Jurkat, Clone E6-1 (cell line): ENCODE results near the gene POLD1.
"Not testable (repeated sequence)": the region's sequence is repeated elsewhere in the genome, so short reads cannot be mapped to it uniquely, and the experiment has no call there.

Experiments used
- DNase-seq: peaks from one replicate; pipeline ENCODE4 v3.0.0-alpha.2; 2011; ENCODE audit warnings: low read depth, low spot score
- H3K4me3 ChIP-seq: 2 replicates; pipeline ENCODE4 v1.5.1; 2011; ENCODE audit warnings: mild to moderate bottlenecking, low read length, control low read depth, moderate library complexity

POLD1 gene

GRCh38 chr19:50387176-50387867, 3.2 kb downstream of the POLD1 start:
- H3K4me3 ChIP-seq, result no peak overlapping the region
- no peak for DNase-seq

GRCh38 chr19:50387868-50388245, 3.7 kb downstream of the POLD1 start:
- DNase-seq, result no peak
- no peak overlapping the region for H3K4me3 ChIP-seq

- DNase-seq, H3K4me3 ChIP-seq: not testable (repeated sequence)
Observed at GRCh38 chr19:50390295-50390694, 6.1 kb downstream of the POLD1 start.

- not testable (repeated sequence) for DNase-seq, H3K4me3 ChIP-seq
Observed at GRCh38 chr19:50390952-50391351, 6.8 kb downstream of the POLD1 start.

GRCh38 chr19:50392759-50393158, 8.6 kb downstream of the POLD1 start:
- DNase-seq, result no peak

GRCh38 chr19:50393589-50393988, 9.4 kb downstream of the POLD1 start:
- DNase-seq, result no peak

More at GRCh38 chr19:50392759-50393158, 8.6 kb downstream of the POLD1 start:
- no peak overlapping the region for H3K4me3 ChIP-seq

GRCh38 chr19:50394017-50394416, 9.9 kb downstream of the POLD1 start:
- DNase-seq, result no peak
- no peak overlapping the region for H3K4me3 ChIP-seq

More at GRCh38 chr19:50393589-50393988, 9.4 kb downstream of the POLD1 start:
- no peak overlapping the region for H3K4me3 ChIP-seq

- DNase-seq, result no peak
Observed at GRCh38 chr19:50398675-50399367, 14.7 kb downstream of the POLD1 start.

GRCh38 chr19:50399368-50399745, 15.2 kb downstream of the POLD1 start:
- no peak for DNase-seq

More at GRCh38 chr19:50398675-50399367, 14.7 kb downstream of the POLD1 start:
- H3K4me3 ChIP-seq, result no peak overlapping the region

GRCh38 chr19:50401605-50402450, 17.7 kb downstream of the POLD1 start:
- DNase-seq, result no peak
- no peak overlapping the region for H3K4me3 ChIP-seq

More at GRCh38 chr19:50399368-50399745, 15.2 kb downstream of the POLD1 start:
- H3K4me3 ChIP-seq, result no peak overlapping the region

- H3K4me3 ChIP-seq, result no peak overlapping the region
- DNase-seq, result no peak
Observed at GRCh38 chr19:50402544-50403301, 18.6 kb downstream of the POLD1 start.

- DNase-seq, result no peak
- no peak overlapping the region for H3K4me3 ChIP-seq
Observed at GRCh38 chr19:50406156-50406820, 22.1 kb downstream of the POLD1 start.

GRCh38 chr19:50406829-50407228, 22.7 kb downstream of the POLD1 start:
- H3K4me3 ChIP-seq, result no peak overlapping the region
- DNase-seq, result no peak

- H3K4me3 ChIP-seq, result no peak overlapping the region
- no peak for DNase-seq
Observed at GRCh38 chr19:50409347-50409746, 25.2 kb downstream of the POLD1 start.

- DNase-seq, result no peak
- no peak overlapping the region for H3K4me3 ChIP-seq
Observed at GRCh38 chr19:50410109-50410508, 26.0 kb downstream of the POLD1 start.

GRCh38 chr19:50412419-50412818, 28.3 kb downstream of the POLD1 start:
- H3K4me3 ChIP-seq, result no peak overlapping the region
- no peak for DNase-seq

- H3K4me3 ChIP-seq, result no peak overlapping the region
- no peak for DNase-seq
Observed at GRCh38 chr19:50413096-50413495, 28.9 kb downstream of the POLD1 start.

- no peak overlapping the region for H3K4me3 ChIP-seq
- DNase-seq, result no peak
Observed at GRCh38 chr19:50413531-50413930, 29.4 kb downstream of the POLD1 start.
